Smooth muscle cell (in vitro differentiated cells): ENCODE data around the gene MLLT6. TPM values are rescaled to one million over a fixed set of nuclear protein-coding genes. Genes with fewer than 3 reads are reported as not detected.

Source experiments
- DNase-seq: peaks from one replicate; lab custom pipeline; 2025; ENCODE audit not compliant: unreplicated experiment; lab: John Stamatoyannopoulos, UW
- H2AFZ ChIP-seq: fragments of 200-600 bp; sonication (generic); 2 replicates; pipeline ENCODE4 v1.6.0; 2016; ENCODE audit warnings: antibody characterized with exemption, low read depth, mild to moderate bottlenecking
- H3F3A ChIP-seq: fragments of 200-600 bp; sonication (generic); 2 replicates; pipeline ENCODE4 v1.6.0; 2017; ENCODE audit warnings: antibody characterized with exemption, low read depth
- H3K27ac ChIP-seq: fragments of 200-600 bp; sonication (generic); 2 replicates; pipeline ENCODE4 v1.5.1; 2016; ENCODE audit warnings: low read depth, mild to moderate bottlenecking
- H3K27me3 ChIP-seq: fragments of 200-600 bp; sonication (generic); 2 replicates; pipeline ENCODE4 v1.6.1; 2016; ENCODE audit warnings: low read depth, mild to moderate bottlenecking
- H3K36me3 ChIP-seq: fragments of 200-600 bp; sonication (generic); 2 replicates; pipeline ENCODE4 v1.5.1; 2016; ENCODE audit warnings: low read depth
- H3K4me1 ChIP-seq: fragments of 200-600 bp; sonication (generic); 2 replicates; pipeline ENCODE4 v1.5.1; 2016; ENCODE audit warnings: low read depth
- H3K4me2 ChIP-seq: fragments of 200-600 bp; sonication (generic); 2 replicates; pipeline ENCODE4 v1.6.0; 2016; ENCODE audit warnings: mild to moderate bottlenecking
- H3K4me3 ChIP-seq: fragments of 200-600 bp; sonication (generic); 2 replicates; pipeline ENCODE4 v1.5.1; 2016; ENCODE audit warnings: mild to moderate bottlenecking
- H3K79me2 ChIP-seq: fragments of 200-600 bp; sonication (generic); 2 replicates; pipeline ENCODE4 v1.6.0; 2016; ENCODE audit warnings: low read depth, mild to moderate bottlenecking
- H3K9ac ChIP-seq: fragments of 200-600 bp; sonication (generic); 2 replicates; pipeline ENCODE4 v1.6.0; 2016; ENCODE audit warnings: low read depth
- H3K9me3 ChIP-seq: fragments of 200-600 bp; sonication (generic); replicated peaks from 2 replicates; pipeline ENCODE4 v1.5.1; 2016; ENCODE audit warnings: low read depth
- H4K20me1 ChIP-seq: fragments of 200-600 bp; sonication (generic); 2 replicates; pipeline ENCODE4 v1.6.0; 2016; ENCODE audit warnings: low read depth
- WGBS: methylation state at CpG from one replicate; pipeline ENCODE4 v1.1.7; 2016; ENCODE audit warnings: low lambda C conversion rate; 5-methylcytosine and 5-hydroxymethylcytosine counted together
- polyA plus RNA-seq: library from polyadenylated mRNA; unstranded; fragments of >200 nt; fragmentation: Nextera tagmentation; extraction: Ambion mirVana; gene quantifications from 2 replicates; pipeline ENCODE4 v1.2.1, GENCODE V29; 2016
- total RNA-seq: library from RNA; depleted of rRNA; stranded (reverse); fragments of >200 nt; gene quantifications from 2 replicates; pipeline ENCODE4 v1.2.3, GENCODE V29; 2014
- TF ChIP-seq, protein P1 (sequence below): fragments of 200-600 bp; sonication (generic); IDR thresholded peaks from 2 replicates; pipeline ENCODE4 v1.5.1; 2017; ENCODE audit warnings: borderline replicate concordance, mild to moderate bottlenecking, antibody characterized with exemption; ENCODE audit not compliant: insufficient read depth, poor library complexity, severe bottlenecking

MLLT6 gene
- total and polyA plus RNA-seq, 2 experiments from 2014 or later = 4.6 to 11.2 TPM

DNA sequence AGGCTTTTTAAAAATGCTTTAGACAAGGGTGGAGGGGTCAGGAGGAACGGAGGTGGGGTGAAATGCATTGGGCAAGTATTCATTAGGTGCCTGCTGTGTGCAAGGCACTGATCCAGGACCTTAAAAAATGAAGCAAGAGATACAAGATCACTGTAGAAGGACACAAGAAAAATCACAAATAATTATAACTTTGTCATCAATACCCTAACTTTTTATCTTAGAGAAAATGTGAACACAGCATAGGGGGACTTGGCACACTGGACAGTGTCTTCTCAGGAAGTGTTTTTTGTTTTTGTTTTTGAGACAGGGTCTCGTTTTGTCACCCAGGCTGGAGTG lies 37.3 kb upstream of the MLLT6 start:
- H3K36me3 ChIP-seq = no peaks in the 10 kb centered on the region
- H3K9me3 ChIP-seq = no peaks in the 10 kb centered on the region
- TF ChIP-seq, protein P1, sequence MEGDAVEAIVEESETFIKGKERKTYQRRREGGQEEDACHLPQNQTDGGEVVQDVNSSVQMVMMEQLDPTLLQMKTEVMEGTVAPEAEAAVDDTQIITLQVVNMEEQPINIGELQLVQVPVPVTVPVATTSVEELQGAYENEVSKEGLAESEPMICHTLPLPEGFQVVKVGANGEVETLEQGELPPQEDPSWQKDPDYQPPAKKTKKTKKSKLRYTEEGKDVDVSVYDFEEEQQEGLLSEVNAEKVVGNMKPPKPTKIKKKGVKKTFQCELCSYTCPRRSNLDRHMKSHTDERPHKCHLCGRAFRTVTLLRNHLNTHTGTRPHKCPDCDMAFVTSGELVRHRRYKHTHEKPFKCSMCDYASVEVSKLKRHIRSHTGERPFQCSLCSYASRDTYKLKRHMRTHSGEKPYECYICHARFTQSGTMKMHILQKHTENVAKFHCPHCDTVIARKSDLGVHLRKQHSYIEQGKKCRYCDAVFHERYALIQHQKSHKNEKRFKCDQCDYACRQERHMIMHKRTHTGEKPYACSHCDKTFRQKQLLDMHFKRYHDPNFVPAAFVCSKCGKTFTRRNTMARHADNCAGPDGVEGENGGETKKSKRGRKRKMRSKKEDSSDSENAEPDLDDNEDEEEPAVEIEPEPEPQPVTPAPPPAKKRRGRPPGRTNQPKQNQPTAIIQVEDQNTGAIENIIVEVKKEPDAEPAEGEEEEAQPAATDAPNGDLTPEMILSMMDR = no peak
- H3K4me1 ChIP-seq = peaks cover 14% of the 10 kb centered on the region
- H3K4me2 ChIP-seq = no peak overlapping the region
- peaks cover 8% of the 10 kb centered on the region for H4K20me1 ChIP-seq
- H3F3A ChIP-seq = no peaks in the 10 kb centered on the region
- no peak overlapping the region for H2AFZ ChIP-seq
- no peak overlapping the region for H3K4me3 ChIP-seq
- DNase-seq = no peak
- peaks cover 52% of the 10 kb centered on the region for H3K27me3 ChIP-seq
- no peaks in the 10 kb centered on the region for H3K79me2 ChIP-seq
- H3K27ac ChIP-seq = no peak overlapping the region
- no peak overlapping the region for H3K9ac ChIP-seq
- WGBS = 19% methylated on average over 2 of the region's 2 CpGs

DNA sequence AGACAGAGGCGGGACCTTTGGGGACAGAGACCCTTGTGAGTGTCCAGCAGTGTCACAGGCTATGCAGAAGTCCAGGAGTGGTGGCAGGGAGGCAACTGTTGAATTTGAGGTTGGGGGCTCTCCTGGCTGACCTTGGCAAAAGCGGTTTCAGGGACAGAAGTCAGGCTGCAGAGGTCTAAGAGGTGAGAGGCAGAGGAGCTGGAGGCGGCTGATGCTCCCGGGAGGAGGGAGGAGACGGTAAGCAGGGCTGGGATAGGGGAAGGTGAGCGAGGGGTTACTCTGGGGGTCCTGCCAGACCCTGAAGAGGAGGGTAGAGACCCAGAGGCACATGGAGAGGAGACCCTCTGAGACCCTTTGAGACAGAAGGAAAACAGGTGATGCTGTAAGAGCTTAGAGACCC lies 35.6 kb upstream of the MLLT6 start:
- WGBS = 22% methylated on average over 6 of the region's 6 CpGs
- H3K79me2 ChIP-seq = no peaks in the 10 kb centered on the region
- no peak overlapping the region for H3K4me2 ChIP-seq
- H3K27ac ChIP-seq = no peak overlapping the region
- H3K9me3 ChIP-seq = no peaks in the 10 kb centered on the region
- no peak overlapping the region for H3K4me3 ChIP-seq
- TF ChIP-seq, protein P1 = no peak
- peaks cover 14% of the 10 kb centered on the region for H3K4me1 ChIP-seq
- no peaks in the 10 kb centered on the region for H3K36me3 ChIP-seq
- H3F3A ChIP-seq = no peaks in the 10 kb centered on the region
- peaks cover 69% of the 10 kb centered on the region for H3K27me3 ChIP-seq
- H2AFZ ChIP-seq = no peak overlapping the region
- no peak overlapping the region for H3K9ac ChIP-seq
- H4K20me1 ChIP-seq = peaks cover 12% of the 10 kb centered on the region
- DNase-seq = no peak

DNA sequence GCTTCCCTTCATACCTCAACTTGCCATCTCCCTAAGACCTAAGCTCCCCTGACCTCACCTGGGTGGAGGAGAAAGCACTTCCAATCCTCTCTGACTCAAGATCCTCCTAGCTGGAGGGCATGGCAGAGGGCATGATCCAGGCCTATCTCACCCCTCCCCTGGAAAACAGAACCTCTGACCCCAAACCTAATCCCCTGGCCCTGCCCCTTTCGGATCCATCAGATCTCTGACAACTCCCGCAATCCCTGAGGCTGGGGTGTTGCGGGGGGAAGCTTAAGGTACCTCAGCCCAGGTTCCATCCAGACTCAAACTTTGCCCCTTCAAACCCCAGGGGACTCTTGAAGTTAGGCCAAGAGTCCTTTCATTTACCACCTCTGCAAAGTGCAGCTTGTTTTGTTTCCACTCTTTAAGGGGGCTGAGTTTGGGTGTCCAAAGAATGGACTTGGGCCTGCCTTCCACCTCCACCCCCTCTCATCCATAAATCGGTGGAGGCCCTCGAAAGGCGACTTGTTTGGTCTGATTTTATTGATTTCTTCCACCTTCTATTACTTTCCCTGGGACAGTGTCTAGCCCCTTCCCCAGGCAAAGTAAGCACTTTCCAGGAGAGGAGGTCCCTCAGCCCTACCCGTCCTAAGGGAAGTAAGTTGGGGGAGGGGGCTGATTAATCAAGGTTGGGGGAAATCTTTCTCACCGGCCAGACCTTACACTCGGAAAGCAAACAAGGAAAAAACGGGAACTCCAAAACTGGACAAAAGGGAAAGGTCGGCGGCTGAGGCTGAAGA lies 32.9 kb upstream of the MLLT6 start:
- H3K9me3 ChIP-seq = no peaks in the 10 kb centered on the region
- 28% methylated on average over 12 of the region's 12 CpGs for WGBS
- TF ChIP-seq, protein P1 = no peak

More for the DNA sequence above, 32.9 kb upstream of the MLLT6 start:
- H3K27me3 ChIP-seq = peaks cover 77% of the 10 kb centered on the region
- peaks cover 14% of the 10 kb centered on the region for H3K4me1 ChIP-seq
- no peak for DNase-seq
- no peak overlapping the region for H3K9ac ChIP-seq
- no peaks in the 10 kb centered on the region for H3F3A ChIP-seq
- no peaks in the 10 kb centered on the region for H3K79me2 ChIP-seq
- H4K20me1 ChIP-seq = peaks cover 12% of the 10 kb centered on the region
- H3K4me2 ChIP-seq = no peak overlapping the region
- no peak overlapping the region for H3K4me3 ChIP-seq
- H3K36me3 ChIP-seq = no peaks in the 10 kb centered on the region
- H3K27ac ChIP-seq = no peak overlapping the region
- no peak overlapping the region for H2AFZ ChIP-seq
